ENCODE results near the gene C1QTNF8.

Gene C1QTNF8

DNA sequence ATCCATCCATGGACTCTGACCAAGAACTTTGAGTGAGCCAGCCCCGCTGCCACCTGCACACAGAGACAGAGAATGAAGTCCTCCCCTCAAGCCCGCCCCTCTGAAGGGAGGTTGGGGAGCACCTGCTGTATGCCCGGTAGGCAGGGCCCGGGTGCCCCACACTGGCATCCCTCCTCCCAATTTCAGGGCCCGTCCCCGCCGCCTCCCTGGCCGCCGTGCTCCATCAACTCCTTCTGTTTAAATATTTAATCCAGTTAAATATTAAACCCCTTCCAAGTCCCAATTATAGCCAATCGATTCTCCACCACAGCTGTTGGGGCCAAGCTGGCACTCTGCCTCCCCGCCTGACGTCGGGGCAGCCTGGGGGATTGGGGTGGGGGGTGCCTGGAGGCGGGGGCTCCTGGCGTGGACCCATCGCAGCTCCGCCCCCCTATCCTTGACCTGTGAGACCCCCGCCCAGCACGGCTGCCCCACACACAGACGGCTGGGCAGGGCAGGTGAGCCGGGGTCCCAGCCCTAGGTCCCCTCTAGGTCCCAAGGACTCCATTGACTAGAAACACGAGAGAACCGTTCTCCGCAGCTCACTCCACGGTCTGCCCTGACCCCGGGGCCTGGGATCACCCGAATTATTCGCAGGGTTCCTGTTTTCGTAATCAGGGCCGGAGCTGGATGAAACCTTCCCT, 38.9 kb upstream of the C1QTNF8 start:
- DNase-seq (ENCODE audit: insufficient read length) (no peak), FAIRE-seq (no peak)
- TF ChIP-seq TAF1 (IDR thresholded peaks at IDR 0.05; ENCODE audit: borderline replicate concordance, low read depth, low read length): no peak
- TF ChIP-seq POLR2A (IDR thresholded peaks at IDR 0.05; ENCODE audit: low read depth, low read length): no peak
- TF ChIP-seq POLR2AphosphoS5 (IDR thresholded peaks at IDR 0.05; ENCODE audit: low read depth, low read length): no peak

DNA sequence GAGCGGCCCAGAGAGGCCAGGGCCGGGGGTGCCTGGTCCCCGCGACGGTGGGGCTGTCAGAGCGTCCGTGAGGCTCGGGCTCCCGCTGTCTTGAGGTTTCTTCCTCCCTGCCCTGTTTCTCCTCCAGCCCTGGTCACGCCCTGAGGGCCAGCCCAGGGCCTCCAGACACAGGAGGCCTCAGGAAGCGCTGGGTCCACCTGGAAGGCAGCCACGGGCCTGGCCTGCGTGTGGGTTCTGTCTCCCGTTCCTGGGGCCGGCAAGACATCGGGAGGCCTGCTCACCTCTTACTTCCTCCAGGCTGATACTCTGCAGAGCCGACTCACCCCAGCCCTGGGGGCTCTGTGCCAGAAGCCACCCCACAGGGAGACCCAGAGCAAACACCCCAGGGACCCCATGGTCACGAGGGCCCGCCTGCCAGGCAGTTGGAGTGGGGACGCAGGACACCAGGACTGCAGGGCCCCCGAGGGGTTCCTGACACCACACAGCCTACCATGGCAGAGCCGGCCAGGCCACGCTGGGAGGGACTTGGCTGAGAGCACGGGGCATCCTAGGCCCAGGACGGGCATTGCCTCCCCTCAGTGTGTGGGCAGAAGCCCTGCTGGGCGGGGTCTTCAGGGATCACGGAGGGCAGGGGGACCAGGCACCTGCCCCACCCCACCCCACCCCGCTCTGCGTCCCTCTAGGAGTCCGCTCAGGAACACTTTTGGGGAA, 37.9 kb upstream of the C1QTNF8 start:
- FAIRE-seq (no peak), DNase-seq (ENCODE audit: insufficient read length) (no peak)
- TF ChIP-seq POLR2AphosphoS5 (IDR thresholded peaks at IDR 0.05; ENCODE audit: low read depth, low read length) (no peak), POLR2A (IDR thresholded peaks at IDR 0.05; ENCODE audit: low read depth, low read length) (no peak), TAF1 (IDR thresholded peaks at IDR 0.05; ENCODE audit: borderline replicate concordance, low read depth, low read length) (no peak)

DNA sequence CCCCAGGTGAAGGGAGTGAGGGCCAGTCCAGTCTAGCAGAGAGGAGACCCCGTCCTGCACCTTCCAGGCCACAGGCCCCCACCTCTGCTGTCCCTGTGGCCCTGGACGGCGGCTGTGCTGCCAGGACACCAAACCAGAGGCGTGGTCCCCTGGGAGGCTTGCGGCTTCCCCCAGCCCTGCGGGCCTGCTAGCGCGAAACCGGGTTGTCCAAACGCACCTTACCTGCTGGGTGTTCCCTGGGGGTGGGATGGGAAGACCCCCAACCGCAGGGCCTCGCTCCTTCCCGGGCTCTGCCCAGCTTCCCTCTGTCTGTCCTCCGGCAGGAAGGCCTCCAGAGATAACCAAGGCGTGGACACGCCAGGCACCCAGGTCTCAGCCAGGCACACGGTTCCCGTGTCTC, 37.2 kb upstream of the C1QTNF8 start:
- no peak for FAIRE-seq

GRCh38 chr16:1132431-1132830, 36.4 kb upstream of the C1QTNF8 start:
- FAIRE-seq (no peak), DNase-seq (ENCODE audit: insufficient read length) (no peak)
- no peak for TF ChIP-seq POLR2A (IDR thresholded peaks at IDR 0.05; ENCODE audit: low read depth, low read length)
- TF ChIP-seq TAF1 (IDR thresholded peaks at IDR 0.05; ENCODE audit: borderline replicate concordance, low read depth, low read length): no peak
- TF ChIP-seq POLR2AphosphoS5 (IDR thresholded peaks at IDR 0.05; ENCODE audit: low read depth, low read length): no peak

More for the DNA sequence above, 37.2 kb upstream of the C1QTNF8 start:
- DNase-seq (ENCODE audit: insufficient read length): no peak
- TF ChIP-seq TAF1 (IDR thresholded peaks at IDR 0.05; ENCODE audit: borderline replicate concordance, low read depth, low read length) (no peak), POLR2A (IDR thresholded peaks at IDR 0.05; ENCODE audit: low read depth, low read length) (no peak), POLR2AphosphoS5 (IDR thresholded peaks at IDR 0.05; ENCODE audit: low read depth, low read length) (no peak)

DNA sequence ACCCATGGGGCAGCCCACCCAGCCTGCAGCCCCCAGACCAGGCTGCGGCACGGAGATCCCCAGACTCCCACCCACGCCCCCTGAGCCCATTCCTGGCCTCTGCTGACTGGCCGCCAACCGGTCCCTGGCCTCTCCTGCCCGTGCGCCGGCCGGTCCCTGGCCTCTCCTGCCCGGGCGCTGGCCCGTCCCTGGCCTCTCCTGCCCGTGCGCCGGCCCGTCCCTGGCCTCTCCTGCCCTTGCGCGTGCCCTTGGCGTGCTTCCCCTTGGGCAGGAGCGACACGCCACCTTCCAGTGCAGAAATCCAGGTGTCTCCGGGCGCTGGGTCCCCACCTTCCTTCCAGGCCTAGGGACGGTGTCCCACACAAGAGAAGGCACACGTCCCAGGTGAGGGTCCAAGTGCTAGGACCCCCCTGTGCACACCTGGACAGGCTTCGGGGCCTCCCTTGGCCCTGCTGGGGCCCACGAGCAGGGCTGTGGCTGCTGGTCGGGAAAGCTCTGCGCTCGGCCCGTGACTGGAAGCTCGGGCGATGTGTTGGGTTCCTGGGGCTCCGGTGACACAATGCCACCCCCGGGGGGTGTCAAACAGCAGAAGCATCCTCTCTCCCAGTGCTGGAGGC, 35.4 kb upstream of the C1QTNF8 start:
- no peak for TF ChIP-seq TAF1 (IDR thresholded peaks at IDR 0.05; ENCODE audit: borderline replicate concordance, low read depth, low read length)
- no peak for TF ChIP-seq POLR2A (IDR thresholded peaks at IDR 0.05; ENCODE audit: low read depth, low read length)
- no peak for TF ChIP-seq POLR2AphosphoS5 (IDR thresholded peaks at IDR 0.05; ENCODE audit: low read depth, low read length)
- FAIRE-seq (no peak), DNase-seq (ENCODE audit: insufficient read length) (no peak)

DNA sequence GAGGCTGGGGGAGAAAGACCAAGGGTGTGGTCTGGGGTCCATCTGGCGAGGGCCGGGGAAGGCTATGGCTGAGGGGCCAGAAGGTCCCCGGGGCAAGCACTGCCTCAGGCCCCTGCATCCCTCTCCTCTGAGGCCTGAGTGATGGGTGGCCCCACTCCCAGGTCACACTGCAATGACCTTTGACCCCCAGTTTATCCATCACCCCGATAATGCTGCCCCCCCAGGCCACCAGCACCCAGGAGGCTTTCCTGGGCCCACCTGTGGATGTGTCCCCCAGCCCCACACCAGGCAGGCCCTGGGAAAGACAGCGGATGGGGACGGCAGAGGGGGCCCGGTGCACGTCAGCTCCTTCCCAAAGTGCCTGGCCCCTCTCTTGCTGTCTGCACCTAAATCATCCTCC, 34.3 kb upstream of the C1QTNF8 start:
- no peak for FAIRE-seq
- TF ChIP-seq TAF1 (IDR thresholded peaks at IDR 0.05; ENCODE audit: borderline replicate concordance, low read depth, low read length) (no peak), POLR2AphosphoS5 (IDR thresholded peaks at IDR 0.05; ENCODE audit: low read depth, low read length) (no peak), POLR2A (IDR thresholded peaks at IDR 0.05; ENCODE audit: low read depth, low read length) (no peak)

DNA sequence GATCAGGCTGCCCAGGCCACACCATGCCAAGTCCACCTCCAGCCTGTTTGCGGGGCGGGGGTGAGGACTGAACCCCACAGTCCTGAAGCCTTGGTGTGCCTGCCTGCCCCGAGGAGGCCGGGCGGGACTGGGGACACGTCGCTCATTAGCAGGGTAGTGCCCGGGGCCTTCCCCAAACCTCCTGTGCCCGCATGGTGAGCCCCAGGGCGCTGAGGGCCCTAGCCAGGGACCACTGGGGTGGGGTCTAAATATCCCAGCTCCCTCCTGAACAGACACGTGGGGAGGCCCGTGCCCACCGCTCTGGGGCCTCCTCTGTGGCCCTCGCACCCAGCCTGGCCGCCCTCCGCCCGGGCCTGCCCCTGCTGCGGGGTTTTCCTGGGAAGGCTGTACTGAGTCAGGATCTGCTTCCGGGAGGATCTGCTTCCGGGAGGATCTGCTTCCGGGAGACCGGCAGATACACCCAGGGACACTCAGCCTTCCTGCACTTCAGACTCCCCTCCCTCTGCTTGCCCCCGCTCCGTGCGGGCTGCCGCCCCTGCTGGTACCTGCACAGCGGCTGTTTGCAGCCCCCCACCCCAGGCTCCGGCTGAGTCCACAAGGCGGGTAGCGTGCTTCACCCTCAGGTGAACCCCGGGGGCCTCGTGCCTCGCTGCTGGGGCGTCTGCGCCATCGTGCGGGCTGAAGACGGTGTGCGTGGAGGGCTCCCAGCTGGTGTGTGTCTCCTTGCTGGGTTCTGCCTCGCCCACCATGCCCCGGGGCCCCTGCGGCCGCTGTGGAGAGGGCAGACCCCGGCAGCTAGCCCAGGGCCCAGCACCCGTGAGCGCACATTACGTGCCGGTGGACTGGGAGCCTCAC, 33.3 kb upstream of the C1QTNF8 start:
- TF ChIP-seq POLR2AphosphoS5 (IDR thresholded peaks at IDR 0.05; ENCODE audit: low read depth, low read length) (no peak), POLR2A (IDR thresholded peaks at IDR 0.05; ENCODE audit: low read depth, low read length) (no peak), TAF1 (IDR thresholded peaks at IDR 0.05; ENCODE audit: borderline replicate concordance, low read depth, low read length) (no peak)
- DNase-seq (ENCODE audit: insufficient read length): no peak
- no peak for FAIRE-seq

More for the DNA sequence above, 34.3 kb upstream of the C1QTNF8 start:
- no peak for DNase-seq (ENCODE audit: insufficient read length)

- FAIRE-seq (no peak), DNase-seq (ENCODE audit: insufficient read length) (no peak)
- TF ChIP-seq POLR2A (IDR thresholded peaks at IDR 0.05; ENCODE audit: low read depth, low read length): no peak
- TF ChIP-seq TAF1 (IDR thresholded peaks at IDR 0.05; ENCODE audit: borderline replicate concordance, low read depth, low read length): no peak
These were observed 32.1 kb upstream of the C1QTNF8 start for GRCh38 chr16:1127971-1128715.

DNA sequence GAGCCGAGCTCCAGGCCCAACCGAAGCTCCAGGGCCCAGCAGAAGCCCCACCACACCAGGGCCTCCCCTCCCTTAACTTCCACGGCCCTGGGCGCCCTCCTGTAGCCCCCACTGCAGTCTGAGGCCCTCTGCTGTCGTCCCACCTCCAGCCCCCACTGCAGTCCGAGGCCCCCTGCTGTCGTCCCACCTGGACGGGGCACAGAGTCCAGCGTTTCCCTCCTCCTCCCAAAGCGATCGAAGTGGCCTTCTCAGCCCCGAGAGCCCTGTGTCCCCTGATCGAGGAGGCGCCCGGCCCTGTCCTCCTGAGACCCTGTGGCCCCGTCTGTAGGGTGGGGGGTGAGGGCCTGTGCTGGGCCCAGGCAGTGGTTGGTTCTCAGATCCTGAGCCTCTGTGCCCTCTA, 31.1 kb upstream of the C1QTNF8 start:
- TF ChIP-seq POLR2A (IDR thresholded peaks at IDR 0.05; ENCODE audit: low read depth, low read length) (no peak), POLR2AphosphoS5 (IDR thresholded peaks at IDR 0.05; ENCODE audit: low read depth, low read length) (no peak), TAF1 (IDR thresholded peaks at IDR 0.05; ENCODE audit: borderline replicate concordance, low read depth, low read length) (no peak)
- DNase-seq (ENCODE audit: insufficient read length) (no peak), FAIRE-seq (no peak)

DNA sequence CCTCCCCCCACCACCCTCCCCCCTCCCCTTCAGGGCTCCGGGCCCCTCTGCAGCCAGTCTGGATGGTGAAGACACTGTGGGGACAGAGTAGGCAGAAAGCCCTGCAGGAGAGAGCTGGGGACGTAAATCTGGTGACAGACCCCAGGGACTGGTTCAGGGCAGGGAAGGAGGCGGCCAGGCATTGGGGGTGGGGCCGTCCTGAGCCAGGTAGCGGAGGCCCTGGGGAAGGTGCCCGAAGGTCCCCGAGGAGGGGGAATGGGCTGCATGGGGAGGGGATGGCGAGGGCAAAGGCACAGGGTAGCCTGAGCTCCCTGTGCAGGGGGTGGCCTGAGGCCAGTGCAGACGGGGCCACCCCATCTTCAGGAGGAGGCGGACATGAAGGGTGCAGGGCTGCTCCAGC, 30.5 kb upstream of the C1QTNF8 start:
- DNase-seq (ENCODE audit: insufficient read length): no peak
- FAIRE-seq: no peak
- TF ChIP-seq POLR2AphosphoS5 (IDR thresholded peaks at IDR 0.05; ENCODE audit: low read depth, low read length): no peak
- TF ChIP-seq TAF1 (IDR thresholded peaks at IDR 0.05; ENCODE audit: borderline replicate concordance, low read depth, low read length): no peak
- TF ChIP-seq POLR2A (IDR thresholded peaks at IDR 0.05; ENCODE audit: low read depth, low read length): no peak

All from GM12892 (cell line).